M059J (cell line): ENCODE results near the gene LDLRAD2. TPM values are rescaled to one million over a fixed set of nuclear protein-coding genes. Genes with fewer than 3 reads are reported as not detected.
"Not testable (repeated sequence)": the region's sequence is repeated elsewhere in the genome, so short reads cannot be mapped to it uniquely, and the experiment has no call there.

ENCODE experiments used
- DNase-seq: peaks from one replicate; pipeline ENCODE4 v3.0.0-alpha.2; 2012; ENCODE audit warnings: low read depth
- total RNA-seq: library from RNA; depleted of rRNA; stranded (reverse); fragments of >200 nt; shearing (Covaris generic); gene quantifications from 2 replicates; pipeline ENCODE4 v1.2.3, GENCODE V29; 2014

The LDLRAD2 gene
- total RNA-seq, 1 experiment from 2014 or later = not detected

GRCh38 chr1:21783679-21784603 lies 28.1 kb upstream of the LDLRAD2 start:
- peak; percentile 98 for DNase-seq

GRCh38 chr1:21785764-21786163 lies 26.3 kb upstream of the LDLRAD2 start:
- not testable (repeated sequence) for DNase-seq

GRCh38 chr1:21786640-21787039 lies 25.4 kb upstream of the LDLRAD2 start:
- DNase-seq = no peak

- no peak for DNase-seq
These were observed 19.0 kb upstream of the LDLRAD2 start for GRCh38 chr1:21793104-21793503.

- DNase-seq = no peak
These were observed 17.4 kb upstream of the LDLRAD2 start for GRCh38 chr1:21794656-21795055.

GRCh38 chr1:21795075-21795474 lies 17.0 kb upstream of the LDLRAD2 start:
- no peak for DNase-seq

GRCh38 chr1:21799730-21800129 lies 12.3 kb upstream of the LDLRAD2 start:
- no peak for DNase-seq

GRCh38 chr1:21801100-21801499 lies 11.0 kb upstream of the LDLRAD2 start:
- peak; percentile 80 for DNase-seq

- DNase-seq = no peak
These were observed 7.5 kb upstream of the LDLRAD2 start for GRCh38 chr1:21804536-21804935.

GRCh38 chr1:21813542-21813941 lies 1.5 kb downstream of the LDLRAD2 start:
- no peak for DNase-seq

GRCh38 chr1:21814241-21814918 lies 2.3 kb downstream of the LDLRAD2 start:
- no peak for DNase-seq

- no peak for DNase-seq
These were observed 3.0 kb downstream of the LDLRAD2 start for GRCh38 chr1:21814981-21815582.

- DNase-seq = no peak
These were observed 3.8 kb downstream of the LDLRAD2 start for GRCh38 chr1:21815724-21816321.

GRCh38 chr1:21816602-21817302 lies 4.7 kb downstream of the LDLRAD2 start:
- DNase-seq = peak; percentile 85

- no peak for DNase-seq
These were observed 6.6 kb downstream of the LDLRAD2 start for GRCh38 chr1:21818656-21819055.

GRCh38 chr1:21820597-21821232 lies 8.7 kb downstream of the LDLRAD2 start:
- no peak for DNase-seq

GRCh38 chr1:21821385-21822019 lies 9.4 kb downstream of the LDLRAD2 start:
- no peak for DNase-seq

GRCh38 chr1:21822349-21822748 lies 10.3 kb downstream of the LDLRAD2 start:
- DNase-seq = no peak

GRCh38 chr1:21823206-21823979 lies 11.3 kb downstream of the LDLRAD2 start:
- no peak for DNase-seq
